HG02763 (cell line): Measurements from ENCODE around the gene NINJ2.

Experiments used
- ATAC-seq: cut with Tn5 transposase; IDR thresholded peaks from one replicate; pipeline ENCODE4 v1.9.1; 2021; ENCODE audit warnings: mild to moderate bottlenecking, moderate library complexity; ENCODE audit not compliant: unreplicated experiment

The NINJ2 gene

GRCh38 chr12:571795-572531, 91.3 kb downstream of the NINJ2 start:
- no peak for ATAC-seq

DNA sequence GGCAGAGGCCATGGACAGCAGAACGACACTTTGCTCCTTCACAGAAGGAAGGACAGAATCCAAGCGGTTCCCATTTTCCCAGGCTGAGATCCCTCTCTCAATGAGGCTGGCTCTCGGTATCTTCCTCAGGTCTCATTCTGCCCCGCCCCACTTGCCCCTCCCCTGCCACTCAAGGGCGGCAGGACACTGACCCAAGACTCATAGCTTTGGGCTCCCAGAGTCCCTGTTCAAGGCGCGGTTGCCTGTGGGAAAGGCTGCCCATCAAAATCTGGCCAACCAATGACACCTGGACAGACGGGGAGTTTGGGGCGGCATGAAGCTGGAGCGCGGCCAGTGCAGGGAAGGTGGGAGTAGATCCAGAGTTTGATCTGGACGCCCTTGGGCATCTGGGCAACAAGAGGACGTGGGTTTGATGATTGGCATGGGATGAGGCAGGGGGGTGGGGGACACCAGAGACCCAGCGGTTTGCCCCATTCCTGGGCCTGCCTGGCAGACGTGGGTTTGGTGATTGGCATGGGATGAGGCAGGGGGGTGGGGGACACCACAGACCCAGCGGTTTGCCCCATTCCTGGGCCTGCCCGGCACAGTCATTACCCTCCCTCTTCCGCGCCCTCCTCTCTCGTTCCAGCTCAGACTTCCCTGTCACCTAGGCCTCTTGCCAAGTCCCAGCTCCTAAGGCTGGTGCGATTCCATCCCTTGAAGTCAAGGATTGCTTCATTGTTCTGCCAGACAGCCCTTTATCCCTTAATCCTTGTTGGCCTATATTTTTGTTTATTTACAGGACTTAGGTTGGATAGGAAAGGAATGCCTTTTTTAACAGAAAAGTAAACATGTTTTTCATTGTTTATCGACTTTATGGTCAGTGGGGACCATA, 92.1 kb downstream of the NINJ2 start:
- ATAC-seq = no peak

- ATAC-seq = no peak
Observed at GRCh38 chr12:570435-570920, 92.8 kb downstream of the NINJ2 start.

GRCh38 chr12:569803-570434, 93.3 kb downstream of the NINJ2 start:
- peak; percentile 52 for ATAC-seq

- ATAC-seq = no peak
Observed at GRCh38 chr12:569091-569676, 94.1 kb downstream of the NINJ2 start.

GRCh38 chr12:568486-568885, 94.8 kb downstream of the NINJ2 start:
- no peak for ATAC-seq

- no peak for ATAC-seq
Observed at GRCh38 chr12:565589-566105, 97.6 kb downstream of the NINJ2 start.

DNA sequence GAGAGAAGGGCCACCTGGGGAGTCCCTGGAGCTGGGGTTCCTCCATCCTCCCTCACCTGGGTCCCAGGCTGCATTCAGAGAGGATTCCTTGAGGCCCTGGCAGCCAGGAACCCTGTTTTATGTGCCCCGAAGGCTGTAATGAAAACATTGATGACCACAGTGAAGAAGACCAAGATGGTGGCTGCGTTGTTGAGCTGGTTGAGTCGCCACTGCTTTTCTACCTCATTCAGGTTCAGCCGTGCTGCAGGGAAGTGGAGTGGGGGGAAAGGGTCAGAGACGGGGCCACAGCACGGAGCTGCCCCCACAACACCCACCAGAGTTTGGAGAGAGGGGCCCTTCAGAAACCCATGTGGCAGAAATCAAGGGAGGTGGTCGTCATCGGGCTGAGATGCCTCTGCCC, 98.1 kb downstream of the NINJ2 start:
- no peak for ATAC-seq

DNA sequence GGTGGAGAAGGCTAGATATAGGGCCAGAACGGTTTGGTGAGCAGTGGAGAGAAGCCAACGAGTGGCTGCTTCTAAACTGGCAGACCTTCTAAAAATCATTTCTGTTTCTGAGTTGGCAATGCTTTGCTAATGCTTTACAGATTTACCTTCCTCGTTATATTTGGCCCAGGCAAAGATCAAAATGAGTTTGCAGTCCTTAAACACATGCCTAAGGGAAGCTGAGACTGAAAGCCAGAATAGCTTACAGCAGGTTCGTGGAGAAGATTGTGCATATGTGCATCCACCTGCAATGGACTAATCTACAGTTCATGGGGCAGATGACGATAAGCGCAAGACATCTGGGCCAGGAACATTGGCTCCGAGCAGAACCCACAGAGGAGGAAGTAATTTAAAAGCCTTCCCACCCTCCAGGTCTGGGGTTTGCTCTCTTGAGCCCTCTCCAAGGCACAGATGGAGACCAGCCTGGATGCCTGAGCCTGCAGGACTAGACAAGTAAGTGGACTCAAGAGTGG, 99.4 kb downstream of the NINJ2 start:
- ATAC-seq = no peak

DNA sequence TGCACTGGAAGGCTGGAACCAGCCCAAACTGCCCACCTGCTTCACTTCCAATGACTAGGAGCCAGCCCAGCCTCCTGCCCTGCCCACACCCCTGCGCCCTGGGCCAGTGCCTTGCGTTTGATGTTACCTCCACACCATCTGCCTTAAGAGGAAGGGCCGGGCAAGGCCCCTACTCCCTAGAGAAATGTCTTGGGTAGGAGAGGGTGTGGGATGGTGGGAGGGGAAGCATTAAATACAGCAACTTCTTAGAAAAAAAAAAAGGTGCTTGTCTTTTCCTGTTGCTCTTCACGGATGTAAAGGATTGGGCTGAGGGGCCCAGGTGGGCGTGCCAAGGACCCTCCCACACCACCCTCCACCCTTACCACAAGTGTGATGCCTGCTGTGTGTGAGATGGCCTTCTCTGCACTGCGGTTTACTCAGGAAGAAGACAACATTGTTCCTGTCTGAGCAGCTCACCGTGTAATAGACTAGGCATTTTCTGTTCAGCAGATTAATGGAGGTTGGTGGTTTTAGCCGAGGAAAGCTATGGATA, 99.9 kb downstream of the NINJ2 start:
- no peak for ATAC-seq

GRCh38 chr12:562634-563033, 100.6 kb downstream of the NINJ2 start:
- no peak for ATAC-seq

DNA sequence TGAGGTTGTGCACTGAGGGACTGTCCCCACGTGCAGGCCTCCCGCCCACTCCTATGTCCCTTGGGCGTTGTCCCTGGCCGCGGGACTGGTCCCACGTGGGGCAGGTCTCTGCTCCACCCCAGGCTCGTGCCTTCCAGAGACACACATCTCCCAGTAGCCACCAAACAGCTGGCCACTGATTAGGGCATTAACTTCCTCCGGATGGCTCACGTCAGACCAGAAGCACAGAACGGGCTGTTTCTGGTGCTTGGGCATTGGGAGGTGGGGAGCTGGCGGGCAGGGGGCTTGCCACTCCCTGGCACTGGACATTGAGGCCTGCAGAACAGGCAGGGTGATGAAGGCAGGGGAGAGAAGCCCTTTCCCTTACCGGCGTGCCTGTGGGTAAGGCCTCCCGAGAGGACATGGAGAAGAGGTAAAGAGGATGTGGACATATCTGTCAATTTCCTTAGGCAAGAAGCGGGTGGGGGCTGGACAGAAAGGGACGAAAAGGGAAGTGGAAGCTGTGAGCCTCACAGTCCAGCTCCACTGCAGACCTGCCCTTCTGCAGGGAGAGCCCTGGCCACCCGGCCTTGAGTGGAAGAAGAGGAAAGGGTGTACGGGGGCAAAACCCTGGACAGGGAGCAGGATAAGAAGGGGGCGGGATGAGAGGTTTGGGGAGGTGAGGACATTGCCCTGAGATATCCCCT, 101.2 kb downstream of the NINJ2 start:
- ATAC-seq = no peak

GRCh38 chr12:561391-561705, 101.9 kb downstream of the NINJ2 start:
- no peak for ATAC-seq

DNA sequence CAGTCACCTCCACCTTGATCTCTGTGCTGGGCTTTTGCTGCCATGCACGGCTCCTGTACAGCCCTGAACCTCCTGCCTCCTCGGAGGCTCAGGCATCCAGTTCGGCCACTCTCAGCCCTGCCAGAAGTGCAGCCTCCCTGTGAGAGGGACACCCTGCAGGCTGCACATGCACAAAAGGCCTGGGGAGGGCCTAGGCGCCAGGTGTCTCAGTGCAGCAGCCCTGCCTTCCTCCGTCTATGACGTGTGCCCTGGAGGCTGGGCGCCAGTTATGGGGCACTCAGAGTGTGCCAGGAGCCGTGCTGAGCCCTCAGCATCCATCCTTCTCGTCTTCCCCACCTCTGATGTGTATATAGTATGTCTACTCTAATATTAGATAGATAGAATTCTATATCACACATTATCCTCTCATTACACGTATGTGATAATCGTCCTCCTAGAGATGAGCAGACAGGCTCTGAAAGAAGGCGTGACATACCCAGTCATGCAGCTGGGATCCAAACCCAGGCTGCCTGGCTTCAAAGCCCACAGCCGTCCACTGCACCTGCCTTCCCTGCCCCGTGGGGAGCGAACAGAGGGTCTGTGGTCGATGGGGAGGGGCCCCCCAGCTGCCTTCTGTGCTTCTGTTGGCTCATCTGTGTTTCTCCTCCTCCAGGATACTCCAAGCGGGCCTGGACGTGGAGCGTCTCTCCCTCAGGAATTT, 102.4 kb downstream of the NINJ2 start:
- ATAC-seq = no peak

- ATAC-seq = no peak
Observed at GRCh38 chr12:559906-560455, 103.3 kb downstream of the NINJ2 start.

- no peak for ATAC-seq
Observed at GRCh38 chr12:559208-559905, 103.9 kb downstream of the NINJ2 start.

DNA sequence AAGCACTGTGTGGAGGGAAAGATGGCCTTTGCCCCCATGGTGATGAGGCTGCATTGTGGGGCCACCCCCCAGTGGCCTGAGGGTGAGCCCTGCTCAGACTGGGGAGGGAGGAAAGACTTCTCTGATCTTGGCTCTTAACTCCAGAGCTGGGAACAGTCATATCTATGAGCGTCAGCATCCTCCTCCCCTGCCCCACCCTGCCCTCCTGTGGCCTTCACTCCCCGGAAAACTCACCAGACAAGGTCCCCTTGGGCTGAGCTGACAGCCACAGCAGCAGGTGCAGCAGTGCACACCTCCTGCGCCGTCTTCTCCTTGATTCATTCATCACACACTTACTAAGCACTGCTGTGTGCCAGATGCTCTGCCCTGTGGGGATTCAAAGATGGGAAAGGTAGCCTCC, 104.7 kb downstream of the NINJ2 start:
- no peak for ATAC-seq

GRCh38 chr12:556498-556897, 106.7 kb downstream of the NINJ2 start:
- ATAC-seq = no peak

DNA sequence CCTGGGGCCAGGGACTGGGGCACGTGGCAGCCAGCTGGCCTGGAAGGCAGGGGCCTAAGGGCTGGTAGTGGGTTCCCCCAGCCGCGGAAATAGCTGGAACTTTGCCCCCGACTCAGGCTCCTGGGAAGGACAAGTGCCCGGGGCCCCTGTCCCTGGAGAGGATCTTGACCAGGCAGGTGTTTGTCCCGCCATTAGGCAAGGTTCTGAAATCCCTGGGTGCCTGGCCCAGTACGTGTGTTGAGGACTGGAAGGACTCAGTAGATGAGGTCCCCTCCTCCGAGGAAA, 109.3 kb downstream of the NINJ2 start:
- ATAC-seq = no peak
